ENCODE results near the gene TRIM10.

DNA sequence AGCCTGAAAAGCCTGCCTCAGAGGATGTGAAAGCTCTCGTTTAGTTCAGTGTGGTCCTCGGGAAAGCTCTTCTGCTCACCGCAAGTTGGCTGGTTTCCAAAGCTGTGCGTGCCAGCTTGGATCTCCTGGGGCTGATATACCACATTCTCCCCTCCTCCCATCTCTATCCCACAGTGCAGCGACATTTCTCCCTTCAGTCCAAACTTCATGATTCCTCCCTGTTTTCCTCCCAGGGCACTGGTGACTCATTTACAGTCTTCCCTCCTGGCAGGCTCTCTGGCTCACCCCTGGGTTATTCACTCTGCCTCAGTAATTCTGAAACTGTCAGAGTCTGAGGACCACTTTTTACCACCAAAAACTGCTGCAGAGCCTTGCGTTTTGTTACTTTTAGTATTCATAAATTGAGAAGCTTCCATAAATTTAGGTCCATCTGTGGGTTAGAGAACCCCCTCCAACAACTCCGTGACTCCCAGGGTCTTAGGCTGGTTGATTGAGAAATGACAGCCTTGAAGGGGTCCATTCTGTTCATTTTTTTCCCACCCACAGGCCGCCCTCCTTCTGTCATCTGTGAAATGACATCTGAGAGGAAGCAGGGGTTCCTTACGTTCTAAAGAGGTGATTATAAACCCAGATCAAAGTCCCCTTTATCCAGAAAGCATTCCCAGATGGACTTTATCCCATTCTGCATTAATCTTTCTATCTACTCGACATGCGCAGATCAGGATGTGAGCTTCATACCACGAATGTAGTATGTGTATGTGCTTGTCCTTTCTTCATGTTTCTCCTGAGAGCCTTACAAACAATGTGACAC, 6.1 kb downstream of the TRIM10 start:
- TF ChIP-seq CTCF (IDR thresholded peaks at IDR 0.05), result peak in 3 of 5 experiments; percentile 16 to 50 (median 46)
- no peak for TF ChIP-seq POLR2A (IDR thresholded peaks at IDR 0.05)
